ENCODE data around the gene MRGPRE. TPM values are rescaled to one million over a fixed set of nuclear protein-coding genes. Genes with fewer than 3 reads are reported as not detected.

The MRGPRE gene
- total RNA-seq, 4 donors from 2014 or later, result 0.46 TPM; not detected in 3

DNA sequence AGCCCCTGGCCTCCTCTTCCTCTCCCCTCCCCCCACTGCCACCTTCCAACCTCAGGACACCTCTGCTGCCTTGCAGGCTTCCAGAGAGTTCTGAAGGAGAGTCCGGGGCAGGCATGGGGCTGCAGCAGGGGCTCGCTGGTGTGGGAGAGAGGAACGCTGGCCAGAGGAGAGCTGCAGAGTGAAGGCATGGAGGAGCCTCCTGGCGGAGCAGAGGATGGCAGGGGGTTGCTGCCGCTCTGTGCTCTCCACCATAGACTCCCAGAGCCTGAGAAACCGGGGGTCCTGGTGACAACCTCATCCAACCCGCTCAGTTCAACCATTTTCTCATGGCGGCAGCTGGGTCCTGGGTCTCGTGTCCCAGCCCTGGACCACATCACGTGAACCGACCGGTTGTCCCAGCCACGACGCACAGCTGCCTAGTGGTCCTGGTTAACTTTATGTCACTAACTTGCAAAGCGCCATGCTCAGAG is 31.1 kb downstream of the MRGPRE start:
- TF ChIP-seq EP300 (IDR thresholded peaks at IDR 0.05) (no peak), POLR2AphosphoS5 (IDR thresholded peaks at IDR 0.05) (no peak), POLR2A (IDR thresholded peaks at IDR 0.05; ENCODE audit: low read depth) (no peak), CTCF (IDR thresholded peaks at IDR 0.05) (no peak)
- no peaks in the 10 kb centered on the region for H3K9me3 ChIP-seq
- H3K27me3 ChIP-seq, result peaks cover 0 to 74% (median 14%) of the 10 kb centered on the region in 4 donors
- no peak overlapping the region for H3K4me3 ChIP-seq
- H3K4me1 ChIP-seq, result peaks cover 7 to 26% (median 23%) of the 10 kb centered on the region in 4 donors
- no peak overlapping the region for H3K27ac ChIP-seq (replicated peaks in 1 of 4)
- no peaks in the 10 kb centered on the region for H3K36me3 ChIP-seq
- intact Hi-C loops (cut with DNase I), result no loop called here
- DNase-seq (ENCODE audit: extremely low spot score), result no peak
- 85% methylated on average over 13 of the region's 15 CpGs for WGBS

GRCh38 chr11:3200388-3201111 is 31.7 kb downstream of the MRGPRE start:
- Histone ChIP-seq H3K27ac (replicated peaks in 1 of 4) (no peak overlapping the region), H3K9me3 (no peaks in the 10 kb centered on the region), H3K4me1 (peaks cover 7 to 20% (median 18%) of the 10 kb centered on the region in 4 donors), H3K27me3 (peaks cover 0 to 78% (median 14%) of the 10 kb centered on the region in 4 donors), H3K36me3 (no peaks in the 10 kb centered on the region), H3K4me3 (no peak overlapping the region)
- no peak for DNase-seq (ENCODE audit: extremely low spot score)
- intact Hi-C loops (cut with DNase I), result no loop called here
- WGBS, result 77% methylated on average over 4 of the region's 12 CpGs
- no peak for TF ChIP-seq POLR2A (IDR thresholded peaks at IDR 0.05; ENCODE audit: low read depth)
- no peak for TF ChIP-seq CTCF (IDR thresholded peaks at IDR 0.05)
- no peak for TF ChIP-seq POLR2AphosphoS5 (IDR thresholded peaks at IDR 0.05)
- TF ChIP-seq EP300 (IDR thresholded peaks at IDR 0.05), result no peak

- Histone ChIP-seq H3K36me3 (no peaks in the 10 kb centered on the region), H3K4me3 (no peak overlapping the region), H3K4me1 (peaks cover 7 to 13% (median 11%) of the 10 kb centered on the region in 4 donors), H3K27ac (replicated peaks in 1 of 4) (no peak overlapping the region), H3K9me3 (no peaks in the 10 kb centered on the region), H3K27me3 (peaks cover 0 to 79% (median 14%) of the 10 kb centered on the region in 4 donors)
- WGBS, result 72% methylated on average over 10 of the region's 19 CpGs
- no peak for DNase-seq (ENCODE audit: extremely low spot score)
- TF ChIP-seq EP300 (IDR thresholded peaks at IDR 0.05) (no peak), CTCF (IDR thresholded peaks at IDR 0.05) (no peak), POLR2A (IDR thresholded peaks at IDR 0.05; ENCODE audit: low read depth) (no peak), POLR2AphosphoS5 (IDR thresholded peaks at IDR 0.05) (no peak)
- intact Hi-C loops (cut with DNase I), result no loop called here
These were observed 32.5 kb downstream of the MRGPRE start for GRCh38 chr11:3199537-3200295.

GRCh38 chr11:3198815-3199214 is 33.4 kb downstream of the MRGPRE start:
- no peaks in the 10 kb centered on the region for H3K9me3 ChIP-seq
- intact Hi-C loops (cut with DNase I), result no loop called here
- peaks cover 7 to 12% (median 11%) of the 10 kb centered on the region in 4 donors for H3K4me1 ChIP-seq
- TF ChIP-seq CTCF (IDR thresholded peaks at IDR 0.05) (no peak), POLR2A (IDR thresholded peaks at IDR 0.05; ENCODE audit: low read depth) (no peak), EP300 (IDR thresholded peaks at IDR 0.05) (no peak), POLR2AphosphoS5 (IDR thresholded peaks at IDR 0.05) (no peak)
- peaks cover 0 to 70% (median 13%) of the 10 kb centered on the region in 4 donors for H3K27me3 ChIP-seq
- no peak overlapping the region for H3K4me3 ChIP-seq
- DNase-seq (ENCODE audit: extremely low spot score), result no peak
- no peaks in the 10 kb centered on the region for H3K36me3 ChIP-seq
- 86% methylated on average over 12 of the region's 15 CpGs for WGBS
- H3K27ac ChIP-seq (replicated peaks in 1 of 4), result no peak overlapping the region
